Measurements from ENCODE around the gene APOBEC3C.
"Not testable (repeated sequence)": the region's sequence is repeated elsewhere in the genome, so short reads cannot be mapped to it uniquely, and the experiment has no call there.

APOBEC3C gene

DNA sequence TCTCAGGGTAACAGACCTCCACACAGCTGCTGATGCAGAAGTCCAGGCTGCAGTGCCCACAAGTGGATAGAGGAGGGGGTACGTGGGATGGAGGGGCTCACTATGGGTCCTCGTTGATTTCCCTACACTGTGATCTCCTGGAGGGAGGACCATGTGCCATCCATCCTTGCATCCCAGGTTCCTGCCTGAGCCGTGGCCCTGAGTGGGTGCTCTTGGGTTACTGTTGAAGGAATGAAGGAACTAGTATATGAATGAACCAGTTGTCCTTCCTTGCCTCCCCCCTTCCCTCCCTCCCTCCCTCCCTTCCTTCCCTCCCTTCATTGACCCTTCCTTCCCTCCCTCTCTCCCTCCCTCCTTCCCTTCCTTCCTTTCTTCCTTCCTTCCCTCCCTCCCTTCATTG is 16.5 kb upstream of the APOBEC3C start:
- H3K27ac ChIP-seq = no peak overlapping the region
- DNase-seq (ENCODE audit: low spot score) = no peak
- no peak overlapping the region for H3K4me3 ChIP-seq
- TF ChIP-seq, protein P1, sequence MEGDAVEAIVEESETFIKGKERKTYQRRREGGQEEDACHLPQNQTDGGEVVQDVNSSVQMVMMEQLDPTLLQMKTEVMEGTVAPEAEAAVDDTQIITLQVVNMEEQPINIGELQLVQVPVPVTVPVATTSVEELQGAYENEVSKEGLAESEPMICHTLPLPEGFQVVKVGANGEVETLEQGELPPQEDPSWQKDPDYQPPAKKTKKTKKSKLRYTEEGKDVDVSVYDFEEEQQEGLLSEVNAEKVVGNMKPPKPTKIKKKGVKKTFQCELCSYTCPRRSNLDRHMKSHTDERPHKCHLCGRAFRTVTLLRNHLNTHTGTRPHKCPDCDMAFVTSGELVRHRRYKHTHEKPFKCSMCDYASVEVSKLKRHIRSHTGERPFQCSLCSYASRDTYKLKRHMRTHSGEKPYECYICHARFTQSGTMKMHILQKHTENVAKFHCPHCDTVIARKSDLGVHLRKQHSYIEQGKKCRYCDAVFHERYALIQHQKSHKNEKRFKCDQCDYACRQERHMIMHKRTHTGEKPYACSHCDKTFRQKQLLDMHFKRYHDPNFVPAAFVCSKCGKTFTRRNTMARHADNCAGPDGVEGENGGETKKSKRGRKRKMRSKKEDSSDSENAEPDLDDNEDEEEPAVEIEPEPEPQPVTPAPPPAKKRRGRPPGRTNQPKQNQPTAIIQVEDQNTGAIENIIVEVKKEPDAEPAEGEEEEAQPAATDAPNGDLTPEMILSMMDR (IDR thresholded peaks at IDR 0.05) = no peak

DNA sequence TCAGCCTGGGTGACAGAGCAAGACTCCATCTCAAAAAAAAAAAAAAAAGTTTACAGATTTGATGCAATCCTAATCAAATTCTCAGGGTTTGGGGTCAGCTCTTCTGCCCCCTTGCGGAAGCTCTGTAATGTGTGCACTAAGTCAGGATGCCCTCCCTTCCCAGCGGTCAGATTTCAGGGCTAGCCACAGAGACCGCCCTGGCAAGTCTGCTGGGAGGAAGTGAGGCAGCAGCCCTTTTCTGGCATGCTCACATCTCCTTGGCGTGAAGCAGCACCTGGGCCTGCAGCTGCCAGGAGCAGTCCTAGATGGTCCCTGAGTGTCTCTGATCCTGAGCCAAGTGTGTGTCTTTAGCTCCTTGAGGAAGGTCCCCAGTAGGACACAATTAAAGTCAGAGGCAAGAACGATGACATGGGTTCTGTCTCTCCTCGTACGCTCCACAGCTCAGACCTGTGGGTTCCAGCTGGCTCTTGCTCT is 10.9 kb upstream of the APOBEC3C start:
- no peak for DNase-seq (ENCODE audit: low spot score)
- TF ChIP-seq, protein P1 (IDR thresholded peaks at IDR 0.05) = peak; percentile 75
- Histone ChIP-seq H3K27ac (no peak overlapping the region), H3K4me3 (no peak overlapping the region)

DNA sequence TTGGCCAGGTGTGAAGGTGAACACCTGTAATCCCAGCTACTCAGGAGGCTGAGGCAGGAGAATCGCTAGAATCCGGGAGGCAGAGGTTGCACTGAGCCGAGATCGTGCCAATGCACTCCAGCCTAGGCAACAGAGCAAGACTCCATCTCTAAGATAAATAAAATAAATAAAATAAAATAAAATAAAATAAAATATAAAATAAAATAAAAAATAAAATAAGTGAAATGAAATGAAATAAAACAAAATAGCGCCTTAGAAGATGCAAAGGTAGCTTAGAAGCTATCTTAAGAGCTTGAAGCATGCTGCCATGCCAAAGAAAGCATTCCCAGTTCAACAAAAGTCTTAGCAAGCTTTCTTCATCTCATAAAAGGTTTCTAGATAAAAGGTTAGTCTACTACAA is 6.9 kb upstream of the APOBEC3C start:
- no peak for DNase-seq (ENCODE audit: low spot score)
- H3K27ac ChIP-seq = no peak overlapping the region
- TF ChIP-seq, protein P1 (IDR thresholded peaks at IDR 0.05) = no peak

DNA sequence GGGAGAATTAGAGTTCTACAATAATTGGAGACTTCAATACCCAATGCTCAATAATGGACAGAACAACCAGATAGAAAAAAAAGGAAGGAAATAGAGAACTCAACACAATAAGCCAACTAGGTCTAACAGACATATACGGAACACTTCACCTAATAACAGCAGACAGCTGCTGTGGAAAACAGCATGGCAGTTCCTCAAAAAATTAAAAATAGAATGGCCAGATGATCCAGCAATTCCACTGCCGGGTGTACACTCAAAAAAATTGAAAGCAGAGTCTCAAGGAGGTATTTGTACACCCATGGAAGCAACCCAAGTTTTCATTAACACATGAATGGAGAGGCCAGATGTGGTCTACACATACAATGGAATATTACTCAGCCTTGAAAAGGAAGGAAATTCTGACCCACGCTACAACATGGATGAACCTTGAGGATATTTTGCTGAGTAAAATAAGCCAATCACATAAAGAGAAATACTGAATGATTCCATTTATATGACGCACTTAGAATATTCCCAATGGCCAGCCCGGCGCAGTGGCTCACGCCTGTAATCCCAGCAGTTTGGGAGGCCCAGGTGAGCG is 5.7 kb upstream of the APOBEC3C start:
- H3K27ac ChIP-seq; H3K4me3 ChIP-seq; DNase-seq (ENCODE audit: low spot score): not testable (repeated sequence)

More for the DNA sequence above, 6.9 kb upstream of the APOBEC3C start:
- H3K4me3 ChIP-seq = no peak overlapping the region

DNA sequence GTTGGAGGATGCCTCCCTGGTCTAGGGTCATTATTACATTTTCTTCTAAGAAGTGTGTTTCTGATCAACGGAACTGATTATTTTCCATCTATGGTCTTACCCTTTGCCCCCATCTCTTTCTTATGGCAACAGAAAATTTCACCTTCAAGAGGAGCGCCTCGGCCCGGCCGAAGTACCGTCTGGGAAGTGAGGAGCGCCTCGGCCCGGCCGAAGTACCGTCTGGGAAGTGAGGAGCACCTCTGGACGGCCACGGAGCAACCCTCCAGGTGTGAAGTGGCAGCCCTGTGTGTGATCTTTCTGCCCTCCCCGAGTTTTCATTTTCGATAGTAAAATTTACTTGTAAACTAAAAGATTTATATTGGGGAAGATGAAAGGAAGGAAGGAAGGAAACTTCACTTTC is 3.1 kb upstream of the APOBEC3C start:
- no peak overlapping the region for H3K4me3 ChIP-seq
- TF ChIP-seq, protein P1 (IDR thresholded peaks at IDR 0.05) = no peak
- DNase-seq (ENCODE audit: low spot score) = no peak
- H3K27ac ChIP-seq = no peak overlapping the region

DNA sequence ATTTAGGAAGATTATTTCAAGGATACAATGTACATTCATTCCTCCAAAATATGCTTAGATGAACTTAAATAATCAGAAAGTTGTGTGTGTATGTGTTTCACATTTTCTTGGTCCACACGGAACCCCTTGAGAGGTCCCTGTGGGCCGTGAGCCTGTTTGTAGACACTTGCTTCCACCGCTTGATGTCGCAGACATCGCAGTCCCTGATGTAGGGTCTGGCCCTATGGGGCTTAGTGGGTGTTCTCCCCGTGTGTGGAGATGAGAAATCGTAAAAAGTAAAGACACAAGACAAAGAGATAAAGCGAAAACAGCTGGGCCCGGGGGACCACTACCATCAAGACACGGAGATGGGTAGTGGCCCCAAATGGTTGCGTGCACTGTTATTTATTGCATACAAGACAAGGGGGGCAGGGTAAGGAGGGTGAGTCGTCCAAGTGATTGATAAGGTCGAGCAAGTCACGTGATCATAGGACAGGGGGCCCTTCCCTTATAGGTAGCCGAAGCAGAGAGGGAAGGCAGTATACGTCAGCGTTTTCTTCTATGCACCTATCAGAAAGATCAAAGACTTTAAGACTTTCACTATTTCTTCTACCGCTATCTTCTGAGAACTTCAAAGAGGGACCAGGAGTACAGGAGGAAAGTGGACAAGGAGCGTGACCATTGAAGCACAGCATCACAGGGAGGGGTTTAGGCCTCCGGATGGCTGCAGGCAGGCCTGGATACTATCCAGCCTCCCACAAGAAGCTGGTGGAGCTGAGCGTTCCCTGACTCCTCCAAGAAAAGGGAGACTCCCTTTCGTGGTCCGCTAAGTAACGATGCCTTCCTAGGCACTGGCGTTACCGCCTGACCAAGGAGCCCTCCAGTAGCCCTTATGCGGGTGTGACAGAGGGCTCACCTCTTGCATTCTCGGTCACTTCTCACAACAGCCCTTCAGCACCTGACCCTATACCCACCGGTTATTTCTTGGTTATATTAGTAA is 1.2 kb upstream of the APOBEC3C start:
- TF ChIP-seq, protein P1 (IDR thresholded peaks at IDR 0.05) = no peak
- no peak overlapping the region for H3K4me3 ChIP-seq
- no peak overlapping the region for H3K27ac ChIP-seq
- no peak for DNase-seq (ENCODE audit: low spot score)

DNA sequence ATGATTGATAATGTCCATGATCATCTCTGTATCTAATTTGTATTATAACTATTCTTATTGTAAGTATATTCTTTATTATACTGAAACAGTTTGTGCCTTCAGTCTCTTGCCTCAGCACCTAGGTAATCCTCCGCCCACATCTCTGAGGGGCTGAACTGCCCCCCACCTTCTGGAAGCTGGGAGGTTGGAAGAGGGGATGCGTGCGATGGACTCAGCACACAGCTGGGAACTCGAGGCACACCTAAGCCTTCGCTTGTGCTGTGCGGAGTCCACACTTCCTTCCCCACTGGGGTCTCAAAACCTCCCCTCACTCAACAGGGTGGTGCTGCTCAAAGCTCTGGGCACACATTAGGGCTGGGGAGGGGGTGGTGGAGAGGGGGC is 506 bp upstream of the APOBEC3C start:
- not testable (repeated sequence) for DNase-seq (ENCODE audit: low spot score)
- peak overlapping the region; percentile 81 for H3K4me3 ChIP-seq
- H3K27ac ChIP-seq = peak overlapping the region in 1 of 2 donors; percentile 92

DNA sequence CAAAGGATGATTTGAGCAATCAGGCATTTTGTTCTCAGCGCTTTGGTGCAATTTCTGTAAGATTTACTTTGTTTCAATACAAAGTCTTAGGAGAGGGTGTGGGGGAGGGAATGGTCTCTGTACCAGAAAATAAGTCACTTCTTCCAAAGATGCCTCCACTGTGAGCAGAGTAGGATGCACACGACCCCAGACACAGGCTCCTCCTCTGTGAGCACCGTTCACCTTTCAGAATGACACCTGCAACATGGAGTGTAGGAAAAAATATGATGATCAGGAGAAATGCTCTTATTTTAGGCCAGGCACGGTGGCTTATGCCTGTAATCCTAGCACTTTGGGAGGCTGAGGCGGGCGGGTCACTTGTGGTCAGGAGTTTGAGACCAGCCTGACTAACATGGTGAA is 665 bp downstream of the APOBEC3C start:
- peak overlapping the region; percentile 51 to 92 for H3K27ac ChIP-seq
- not testable (repeated sequence) for DNase-seq (ENCODE audit: low spot score)
- H3K4me3 ChIP-seq = peak overlapping the region; percentile 81
